Activated CD8-positive, alpha-beta memory T cell treated with anti-CD3 and anti-CD28 coated beads for 48 hours (primary cell): ENCODE results near the gene FASTK.

ENCODE experiments used
- DNase-seq, 3 experiments: peaks; one replicate each; pipeline ENCODE4 v3.0.0-alpha.2; 2020; ENCODE audit warnings: low read depth in 2 of 3, low spot score in 2 of 3

FASTK gene

GRCh38 chr7:151100921-151101320 is 20.3 kb upstream of the FASTK start:
- no peak for DNase-seq

GRCh38 chr7:151099486-151100211 is 19.0 kb upstream of the FASTK start:
- no peak for DNase-seq

GRCh38 chr7:151095828-151096475 is 15.3 kb upstream of the FASTK start:
- no peak for DNase-seq

GRCh38 chr7:151095123-151095797 is 14.7 kb upstream of the FASTK start:
- no peak for DNase-seq

- DNase-seq = no peak
These were observed 14.1 kb upstream of the FASTK start for GRCh38 chr7:151094675-151095074.

GRCh38 chr7:151093748-151094147 is 13.1 kb upstream of the FASTK start:
- DNase-seq = no peak

- DNase-seq = no peak
These were observed 11.4 kb upstream of the FASTK start for GRCh38 chr7:151091988-151092387.

- DNase-seq = no peak
These were observed 10.8 kb upstream of the FASTK start for GRCh38 chr7:151091431-151091830.

- DNase-seq = no peak
These were observed 10.4 kb upstream of the FASTK start for GRCh38 chr7:151091003-151091402.

- DNase-seq = no peak
These were observed 9.5 kb upstream of the FASTK start for GRCh38 chr7:151089893-151090730.

- no peak for DNase-seq
These were observed 8.5 kb upstream of the FASTK start for GRCh38 chr7:151088856-151089699.

- DNase-seq = no peak
These were observed 7.6 kb upstream of the FASTK start for GRCh38 chr7:151088019-151088855.

- no peak for DNase-seq
These were observed 6.8 kb upstream of the FASTK start for GRCh38 chr7:151087245-151088018.

GRCh38 chr7:151086802-151087244 is 6.2 kb upstream of the FASTK start:
- DNase-seq = no peak

- DNase-seq = no peak
These were observed 5.3 kb upstream of the FASTK start, which contains the start of gene AGAP3 for GRCh38 chr7:151085691-151086620. AGAP3 (plus strand) TSS chr7:151086475; CDS start chr7:151086742, 267 bp downstream.

GRCh38 chr7:151085329-151085690 is 4.7 kb upstream of the FASTK start:
- no peak for DNase-seq

- no peak for DNase-seq
These were observed 3.2 kb upstream of the FASTK start for GRCh38 chr7:151083824-151084160.
